Psoas muscle (tissue), 8 donors: ENCODE results near the gene SRP14. TPM values are rescaled to one million over a fixed set of nuclear protein-coding genes. Genes with fewer than 3 reads are reported as not detected.

Experiments used
- ATAC-seq, 4 donors: fragments of 200-7000 bp; cut with Tn5 transposase; one replicate each; pipeline ENCODE4 v1.9.1; 2020; ENCODE audit warnings: moderate library complexity in 3 of 4, mild to moderate bottlenecking in 2 of 4
- DNase-seq, 2 donors: peaks; one replicate each; pipeline ENCODE4 v3.0.0-alpha.2; 2020
- H3K27ac ChIP-seq: fragments of 200-600 bp; one replicate; pipeline ENCODE4 v1.8.0; 2022
- H3K27me3 ChIP-seq, 3 donors: fragments of 200-600 bp in 1 of 3; one replicate each; pipeline versions ENCODE4 v1.6.1 to v1.8.0; 2013 to 2022; ENCODE audit warnings: low read length in 2 of 3, mild to moderate bottlenecking in 2 of 3, moderate library complexity in 1 of 3; ENCODE audit not compliant: insufficient read depth in 3 of 3
- H3K36me3 ChIP-seq, 2 donors: fragments of 200-600 bp in 1 of 2; one replicate each; pipeline versions ENCODE4 v1.6.1 to v1.8.0; 2013 to 2022; ENCODE audit warnings: low read depth in 1 of 2, mild to moderate bottlenecking in 1 of 2, moderate library complexity in 1 of 2; ENCODE audit not compliant: insufficient read depth in 1 of 2
- H3K4me1 ChIP-seq: fragments of 200-600 bp; one replicate; pipeline ENCODE4 v1.8.0; 2022
- H3K4me3 ChIP-seq: fragments of 200-600 bp; one replicate; pipeline ENCODE4 v1.8.0; 2022; ENCODE audit warnings: mild to moderate bottlenecking
- H3K9me3 ChIP-seq: fragments of 200-600 bp; one replicate; pipeline ENCODE4 v1.8.0; 2022
- WGBS, 3 donors: extraction: QIAGEN DNeasy Blood & Tissue Kit; methylation state at CpG; one replicate each; pipeline versions ENCODE4 v1.1.6 to v1.1.7; 2013; 5-methylcytosine and 5-hydroxymethylcytosine counted together
- intact Hi-C, 2 donors: fragments of 100-400 bp; cut with DNase I; formaldehyde crosslinking; loops; one replicate each; pipeline versions ENCODE4 v1.11.0 to v1.14.2; 2022
- polyA plus RNA-seq, 3 donors: library from polyadenylated mRNA; stranded (reverse); fragments of 200-250 nt; gene quantifications; one replicate each; pipeline ENCODE4 v1.2.3, GENCODE V29; 2013
- total RNA-seq, 4 donors: library from RNA; stranded (reverse); fragmentation: NEBNext Ultra II Directional in 2 of 4; extraction: Animal tissue kit (Norgen Biotek cat#: 25700) in 2 of 4; gene quantifications; one replicate each; pipeline versions ENCODE4 v1.2.1 to v1.2.4, GENCODE V29; 2021 to 2023
- TF ChIP-seq, protein P1 (sequence below): fragments of 200-600 bp; IDR thresholded peaks from one replicate; pipeline ENCODE4 v1.8.0; 2022; ENCODE audit warnings: antibody characterized with exemption
- donor health status: healthy with polysubstance abuse.
- donor health status: DM: no; HTN: no; CAD: no; lungs with moderate emphysema.
- donor health status: Bipolar disorder and iron deficiency.
- donor health status: healthy.
- donor health status: DM: yes; HTN: yes; CAD: no.
- donor health status: DM: no; HTN: no; CAD: no.
- donor health status: DM: no; HTN: no; CAD: no.
- donor health status: DM: yes; HTN: yes; CAD: no.

The SRP14 gene
- total and polyA plus RNA-seq, 7 donors, result 134 to 288 (median 170) TPM

- H3K4me3 ChIP-seq, result no peak overlapping the region
- H3K36me3 ChIP-seq, result no peaks in the 10 kb centered on the region
- H3K4me1 ChIP-seq, result peaks cover 24% of the 10 kb centered on the region
- H3K27me3 ChIP-seq, result no peaks in the 10 kb centered on the region
- no peak for ATAC-seq
- peak; percentile 49 to 66 for DNase-seq
- TF ChIP-seq, protein P1, sequence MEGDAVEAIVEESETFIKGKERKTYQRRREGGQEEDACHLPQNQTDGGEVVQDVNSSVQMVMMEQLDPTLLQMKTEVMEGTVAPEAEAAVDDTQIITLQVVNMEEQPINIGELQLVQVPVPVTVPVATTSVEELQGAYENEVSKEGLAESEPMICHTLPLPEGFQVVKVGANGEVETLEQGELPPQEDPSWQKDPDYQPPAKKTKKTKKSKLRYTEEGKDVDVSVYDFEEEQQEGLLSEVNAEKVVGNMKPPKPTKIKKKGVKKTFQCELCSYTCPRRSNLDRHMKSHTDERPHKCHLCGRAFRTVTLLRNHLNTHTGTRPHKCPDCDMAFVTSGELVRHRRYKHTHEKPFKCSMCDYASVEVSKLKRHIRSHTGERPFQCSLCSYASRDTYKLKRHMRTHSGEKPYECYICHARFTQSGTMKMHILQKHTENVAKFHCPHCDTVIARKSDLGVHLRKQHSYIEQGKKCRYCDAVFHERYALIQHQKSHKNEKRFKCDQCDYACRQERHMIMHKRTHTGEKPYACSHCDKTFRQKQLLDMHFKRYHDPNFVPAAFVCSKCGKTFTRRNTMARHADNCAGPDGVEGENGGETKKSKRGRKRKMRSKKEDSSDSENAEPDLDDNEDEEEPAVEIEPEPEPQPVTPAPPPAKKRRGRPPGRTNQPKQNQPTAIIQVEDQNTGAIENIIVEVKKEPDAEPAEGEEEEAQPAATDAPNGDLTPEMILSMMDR, result no peak
- 54 to 64% (median 62%) methylated on average over 15 of the region's 15 CpGs for WGBS, 3 donors
- no peaks in the 10 kb centered on the region for H3K9me3 ChIP-seq
- peak overlapping the region; percentile 51 for H3K27ac ChIP-seq
- intact Hi-C loops, result loop anchor here (5.0 to 10.0 kb wide), 3 partner anchors 117 to 387 kb away; partner anchors contain the start of gene BUB1B (in 1 of the 2)
Observed at GRCh38 chr15:40047415-40048210, 8.6 kb upstream of the SRP14 start.

DNA sequence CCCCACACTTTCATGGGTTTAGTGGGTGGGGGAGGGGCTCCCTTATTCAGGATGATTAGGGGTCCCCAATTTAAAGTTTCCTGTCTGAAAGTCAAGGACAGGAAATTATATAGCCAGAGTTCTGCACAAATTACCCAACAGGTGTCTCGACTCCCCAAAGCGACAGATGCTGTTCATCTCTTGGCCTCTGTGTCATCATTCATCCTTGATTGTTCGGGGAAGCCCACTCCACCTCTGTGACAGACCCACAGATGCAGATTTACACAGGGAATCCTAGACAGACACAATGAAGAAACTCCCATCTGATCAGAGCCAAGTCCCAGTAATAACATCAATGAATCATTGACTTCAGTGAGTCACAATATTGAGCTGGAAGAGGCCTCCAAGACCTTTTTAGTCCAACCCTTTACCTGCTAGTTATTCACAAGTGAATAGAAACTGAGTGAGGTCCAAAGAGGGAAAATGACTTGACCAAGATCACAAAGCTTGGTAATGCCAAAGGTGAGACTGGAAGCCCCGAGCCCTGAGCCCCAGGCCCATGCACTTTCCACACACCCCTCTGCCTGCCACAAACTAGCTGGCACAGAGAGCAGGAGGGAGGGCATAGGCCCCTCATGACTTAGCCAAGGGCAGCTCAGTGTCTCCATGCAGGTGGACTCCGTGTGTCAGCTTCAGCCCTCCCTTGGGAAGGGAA is 7.9 kb upstream of the SRP14 start:
- DNase-seq (no peak), ATAC-seq (peak in 1 of 4 donors; percentile 16)
- TF ChIP-seq, protein P1, result no peak
- Histone ChIP-seq H3K27me3 (no peaks in the 10 kb centered on the region), H3K4me3 (no peak overlapping the region), H3K9me3 (no peaks in the 10 kb centered on the region), H3K36me3 (no peaks in the 10 kb centered on the region), H3K4me1 (peaks cover 24% of the 10 kb centered on the region), H3K27ac (peak overlapping the region; percentile 51)
- intact Hi-C loops, result loop anchor here (5.0 to 10.0 kb wide), 3 partner anchors 118 to 388 kb away; partner anchors contain the start of gene BUB1B (in 1 of the 2)
- 78 to 84% (median 80%) methylated on average over 5 of the region's 5 CpGs for WGBS, 3 donors

DNA sequence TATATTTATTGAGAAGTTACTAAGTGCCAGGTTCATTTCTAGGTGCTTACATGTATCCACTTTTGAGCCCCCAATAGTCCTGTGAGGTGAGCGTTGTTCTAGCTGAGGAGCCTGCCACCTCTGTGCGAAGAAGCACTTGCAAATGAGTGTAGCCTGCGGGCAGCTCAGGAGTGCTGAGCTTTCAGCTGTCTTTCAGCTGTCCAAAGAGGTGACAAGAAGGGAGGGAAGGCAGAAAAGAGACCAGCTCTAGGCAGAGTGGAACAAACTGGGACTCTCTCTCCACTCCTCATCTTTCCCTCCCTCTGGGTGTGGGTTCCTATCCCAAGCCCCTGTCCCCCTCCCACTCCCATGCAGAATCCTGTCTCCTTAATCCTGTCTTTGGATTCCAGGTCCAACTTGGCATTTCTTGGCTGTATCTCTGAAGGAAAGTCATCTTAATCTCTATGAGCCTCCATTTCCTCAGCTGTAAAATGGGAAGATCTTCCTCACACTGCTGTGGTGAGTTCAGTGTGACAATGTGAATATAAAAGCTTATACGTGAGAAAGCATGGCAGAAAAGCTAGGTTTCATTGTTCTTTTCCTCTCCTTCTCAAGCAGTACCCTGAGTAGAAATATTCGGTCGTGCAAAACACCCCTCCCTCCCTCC is 6.7 kb upstream of the SRP14 start:
- Histone ChIP-seq H3K4me3 (peak overlapping the region; percentile 29), H3K27me3 (no peaks in the 10 kb centered on the region), H3K27ac (peak overlapping the region; percentile 46), H3K9me3 (no peaks in the 10 kb centered on the region), H3K36me3 (no peaks in the 10 kb centered on the region), H3K4me1 (peaks cover 24% of the 10 kb centered on the region)
- TF ChIP-seq, protein P1, result no peak
- 78 to 86% (median 81%) methylated on average over 6 of the region's 6 CpGs for WGBS, 3 donors
- intact Hi-C loops, result loop anchor here (2.0 to 10.0 kb wide), 5 partner anchors 59 to 389 kb away; partner anchors contain the start of gene BUB1B (in 1 of the 2)
- ATAC-seq, result peak; percentile 11 to 36 (median 28)
- DNase-seq, result no peak

DNA sequence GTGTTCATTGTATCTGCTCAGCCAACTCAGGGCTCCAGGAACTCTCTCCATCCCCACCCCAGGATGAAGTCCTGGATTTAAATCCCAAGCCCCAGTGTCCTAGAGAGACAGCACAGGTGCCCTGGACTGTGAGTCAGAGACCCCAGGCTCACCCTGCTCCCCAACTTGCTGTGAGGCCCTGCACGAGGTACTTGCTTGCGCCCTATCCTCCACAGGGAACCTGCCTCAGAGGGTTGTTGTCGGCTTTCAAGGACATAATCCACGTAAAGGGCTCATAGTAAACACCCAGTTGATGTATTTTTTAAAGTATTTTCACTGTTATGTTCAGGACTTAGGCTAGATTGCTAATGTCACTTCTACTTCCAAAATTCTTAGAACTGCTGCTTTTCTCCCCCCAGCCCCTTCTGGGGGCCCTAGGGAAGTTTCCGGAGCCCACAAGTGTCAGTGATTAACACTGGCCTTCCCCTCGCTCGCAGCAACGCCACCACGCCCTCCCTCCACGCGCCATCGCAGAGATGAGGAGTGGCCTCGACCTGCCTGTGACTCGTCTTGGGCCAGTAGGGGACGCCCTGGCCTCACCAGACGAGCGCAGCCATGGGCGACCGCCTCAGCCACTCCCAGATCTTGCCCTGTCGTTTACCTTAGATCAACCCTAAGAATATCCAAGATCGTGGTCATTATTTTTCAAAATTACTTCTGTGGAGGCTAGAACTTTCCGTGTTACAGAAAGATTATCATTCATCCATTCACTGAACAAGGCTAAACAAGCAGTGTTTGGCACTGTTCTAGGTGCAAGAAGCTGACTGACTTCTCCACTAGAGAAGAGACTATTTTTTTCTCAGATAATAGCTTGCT is 6.0 kb upstream of the SRP14 start:
- Histone ChIP-seq H3K27ac (peak overlapping the region; percentile 51), H3K4me3 (peak overlapping the region; percentile 29), H3K4me1 (peaks cover 30% of the 10 kb centered on the region), H3K9me3 (no peaks in the 10 kb centered on the region), H3K36me3 (no peaks in the 10 kb centered on the region), H3K27me3 (no peaks in the 10 kb centered on the region)
- TF ChIP-seq, protein P1, result peak; percentile 91
- intact Hi-C loops, result loop anchor here (2.0 to 10.0 kb wide), 6 partner anchors 60 to 390 kb away; partner anchors contain the start of gene BUB1B (in 2 of the 2)
- DNase-seq (peak; percentile 88 to 93), ATAC-seq (peak; percentile 90 to 96 (median 94))
- 5 to 10% (median 6%) methylated on average over 22 of the region's 22 CpGs for WGBS, 3 donors
